ENCODE results near the gene KCNQ2.
"Not testable (repeated sequence)": the region's sequence is repeated elsewhere in the genome, so short reads cannot be mapped to it uniquely, and the experiment has no call there.

KCNQ2 gene

DNA sequence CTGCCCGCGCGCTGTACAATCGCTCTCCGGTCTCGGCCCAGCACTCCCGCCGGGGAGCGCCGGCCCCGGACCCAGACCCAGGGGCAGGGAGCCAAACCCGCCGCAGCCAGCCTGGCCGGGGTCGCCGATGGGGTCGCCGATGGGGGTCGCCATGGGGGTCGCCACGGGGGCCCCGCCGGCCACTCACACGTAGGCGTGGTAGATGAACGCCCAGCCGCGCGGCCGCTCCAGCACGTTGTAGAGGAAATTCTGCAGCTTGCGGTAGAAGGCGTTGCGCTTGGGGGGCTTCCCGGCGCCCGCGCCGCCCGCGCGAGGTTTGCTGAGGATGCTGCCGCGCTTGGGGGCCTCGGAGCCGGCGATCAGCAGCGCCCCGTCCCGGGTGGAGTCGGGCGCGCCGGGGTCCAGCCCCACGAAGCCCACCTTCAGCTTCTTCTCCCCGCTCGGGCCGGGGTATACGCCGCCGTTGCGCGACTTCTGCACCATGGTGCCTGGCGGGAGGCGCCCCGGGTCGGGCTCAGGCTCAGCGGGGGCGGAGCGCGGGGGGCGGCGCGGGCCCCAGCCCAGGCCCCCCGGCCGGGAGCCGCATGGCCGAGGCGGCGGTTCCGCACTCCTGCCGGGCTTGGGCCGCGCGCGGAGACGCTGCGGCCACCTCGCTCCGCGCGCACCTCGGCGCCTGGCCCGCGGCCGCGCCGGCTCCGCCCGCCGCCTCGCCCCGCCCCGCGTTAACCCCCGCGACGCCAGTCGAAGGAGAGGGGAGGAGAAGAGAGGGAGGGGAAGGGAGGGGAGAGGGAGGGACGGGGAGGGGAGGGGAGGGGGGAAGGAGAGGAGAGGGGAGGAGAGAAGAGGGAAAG lies at the start of gene KCNQ2:
Gene KCNQ2 (minus strand): TSS at position 675 of the 851 bp plus-strand sequence. CDS start 192 bp downstream, at position 483.
- no peak for DNase-seq (ENCODE audit: low spot score)

DNA sequence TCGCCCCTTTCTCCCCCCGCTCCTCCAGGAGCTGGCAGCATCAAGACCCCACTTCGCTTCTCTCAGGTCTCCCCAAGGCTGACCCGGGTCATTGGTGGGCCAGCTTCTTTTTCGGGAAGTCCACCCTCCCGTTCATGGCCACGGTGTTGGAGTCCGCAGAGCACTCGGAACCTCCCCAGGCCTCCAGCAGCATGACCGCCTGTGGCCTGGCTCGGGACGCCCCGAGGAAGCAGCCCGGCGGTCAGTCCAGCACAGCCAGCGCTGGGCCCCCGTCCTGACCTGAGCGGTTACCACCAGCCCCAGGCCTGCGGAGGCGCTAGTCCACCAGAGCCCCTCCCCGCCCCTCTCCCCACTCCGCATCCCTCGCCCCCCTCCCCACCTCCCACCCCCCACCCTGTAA lies 49.1 kb upstream of the KCNQ2 start:
- no peak for DNase-seq (ENCODE audit: low spot score)

DNA sequence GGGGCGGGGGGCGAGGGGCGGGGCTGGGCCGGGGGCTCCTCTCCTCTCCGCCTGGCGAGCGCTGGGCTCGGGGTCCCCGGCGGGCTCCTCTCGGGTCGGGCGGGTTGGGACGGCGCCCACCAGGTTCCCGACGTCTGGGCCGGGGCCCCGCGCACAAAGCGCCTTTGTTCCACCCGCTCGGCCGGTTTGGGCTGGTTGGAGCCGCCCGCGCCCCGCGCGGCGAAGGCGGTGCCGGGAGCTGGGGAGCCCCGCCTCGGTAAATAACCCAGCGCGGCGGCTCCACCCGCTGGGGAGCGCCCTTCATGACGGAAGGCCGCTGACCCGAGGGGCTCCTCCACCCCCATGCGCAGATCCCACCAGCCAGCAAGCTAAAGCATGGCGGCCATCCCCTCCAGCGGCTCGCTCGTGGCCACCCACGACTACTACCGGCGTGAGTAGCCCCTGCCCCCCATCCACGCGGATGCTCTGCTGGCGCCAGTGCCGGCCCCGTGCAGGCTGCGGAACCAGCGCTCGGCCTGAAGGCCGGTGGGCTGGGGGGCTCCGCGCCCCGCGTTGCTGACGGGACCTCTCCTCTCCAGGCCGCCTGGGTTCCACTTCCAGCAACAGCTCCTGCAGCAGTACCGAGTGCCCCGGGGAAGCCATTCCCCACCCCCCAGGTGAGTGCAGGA lies 48.6 kb upstream of the KCNQ2 start:
- DNase-seq (ENCODE audit: low spot score): peak; percentile 75

DNA sequence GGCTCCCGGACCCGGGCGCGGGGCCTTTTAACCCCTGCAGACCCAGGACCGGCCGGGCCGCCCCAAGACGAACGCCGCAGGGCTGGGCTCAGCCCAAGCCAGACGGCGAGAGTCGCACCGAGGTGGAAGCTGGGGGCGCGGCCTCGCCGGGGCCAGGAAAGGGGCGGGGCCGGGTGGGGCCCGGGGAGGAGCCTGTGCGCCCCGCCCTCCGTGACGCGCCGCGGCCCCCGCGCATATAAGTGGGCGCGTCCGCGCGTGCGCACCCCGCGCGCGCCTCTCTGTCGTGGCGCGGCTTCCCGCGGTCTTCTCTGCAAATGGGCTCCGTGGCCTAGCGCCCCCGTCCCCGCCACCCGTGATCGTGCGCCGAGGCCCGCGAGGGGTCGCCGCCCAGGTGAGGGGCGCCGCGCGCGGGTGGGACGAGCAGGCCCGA lies 48.1 kb upstream of the KCNQ2 start, which contains the start of gene PPDPF:
Gene PPDPF (plus strand): TSS at position 262 of the 430 bp plus-strand sequence. CDS start 544 bp downstream, outside the sequence.
- DNase-seq (ENCODE audit: low spot score): peak; percentile 82

DNA sequence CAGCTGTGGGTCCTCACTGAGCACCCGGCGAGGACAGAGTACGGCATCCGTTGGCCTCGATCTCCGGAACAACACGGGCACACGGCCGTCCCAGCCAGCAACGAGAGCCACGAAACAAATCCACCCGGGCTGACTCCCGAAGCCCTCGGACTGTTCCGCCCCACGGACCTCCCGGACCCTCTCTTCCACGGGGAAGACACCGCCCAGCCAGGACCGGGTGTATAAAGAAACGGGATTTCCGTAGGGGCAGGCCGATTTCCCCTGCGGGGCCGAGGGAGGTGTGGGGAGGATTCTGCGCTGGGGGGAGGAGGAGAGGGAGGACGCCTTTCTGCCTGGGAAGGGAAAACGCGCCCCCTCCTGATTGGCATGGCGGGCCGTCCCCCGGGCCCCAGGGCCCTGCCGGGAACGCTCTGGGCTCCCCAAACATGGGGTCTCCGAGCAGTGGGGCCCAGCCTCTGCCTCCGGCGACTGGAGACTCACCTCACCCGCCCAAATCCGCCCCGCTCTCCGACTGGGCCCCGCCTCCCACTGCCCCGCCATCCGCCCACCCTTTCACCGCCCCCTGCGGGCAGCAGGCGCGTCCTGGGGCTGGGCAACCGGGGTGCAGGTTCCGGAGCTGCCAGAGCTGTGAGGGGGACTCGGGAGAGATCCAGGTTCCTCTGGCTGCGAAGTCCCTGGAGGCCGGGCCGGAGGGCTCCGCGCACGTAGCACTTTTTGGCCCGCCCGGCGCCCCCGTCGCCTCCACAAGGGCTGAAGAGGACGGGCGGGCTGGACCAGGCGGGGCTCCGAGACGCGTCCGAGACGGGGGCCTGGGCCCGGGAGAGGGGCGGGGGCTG lies 47.4 kb upstream of the KCNQ2 start:
- DNase-seq (ENCODE audit: low spot score): peak; percentile 65

DNA sequence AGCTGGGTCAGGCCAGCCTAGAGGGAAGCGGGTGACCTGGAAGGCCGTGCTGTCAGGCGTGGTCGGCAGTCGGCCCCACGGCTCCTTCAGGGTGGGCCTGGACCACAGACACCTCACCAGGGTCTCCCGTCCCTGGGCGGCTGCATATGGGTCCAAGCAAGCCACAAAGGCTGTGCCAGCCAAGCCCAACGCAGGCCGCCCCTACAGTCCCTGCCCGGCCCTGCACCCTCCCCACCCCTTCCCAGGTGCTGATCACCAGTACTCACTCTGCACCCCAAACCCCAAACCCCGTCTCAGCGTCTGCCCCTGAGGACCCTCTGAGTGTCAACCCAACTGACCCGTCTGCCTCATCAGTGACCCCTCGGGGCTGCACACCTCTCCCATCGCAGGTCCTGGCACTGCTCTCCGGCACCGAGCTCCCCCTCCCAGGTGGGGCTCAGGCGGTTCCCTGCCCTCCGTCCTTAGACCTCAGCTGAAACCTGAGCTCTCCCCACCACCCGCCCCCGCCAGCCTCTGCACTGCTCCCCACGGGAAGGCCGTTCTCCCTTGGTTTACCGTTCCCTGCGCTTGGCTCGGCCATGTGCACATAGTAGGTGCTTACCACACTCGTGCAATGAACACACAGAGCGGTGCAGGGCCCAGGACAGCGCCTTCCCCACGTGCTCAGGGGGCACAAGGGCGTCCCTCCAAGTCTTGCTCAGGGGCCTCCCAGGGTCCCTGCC lies 46.7 kb upstream of the KCNQ2 start:
- DNase-seq (ENCODE audit: low spot score): no peak

DNA sequence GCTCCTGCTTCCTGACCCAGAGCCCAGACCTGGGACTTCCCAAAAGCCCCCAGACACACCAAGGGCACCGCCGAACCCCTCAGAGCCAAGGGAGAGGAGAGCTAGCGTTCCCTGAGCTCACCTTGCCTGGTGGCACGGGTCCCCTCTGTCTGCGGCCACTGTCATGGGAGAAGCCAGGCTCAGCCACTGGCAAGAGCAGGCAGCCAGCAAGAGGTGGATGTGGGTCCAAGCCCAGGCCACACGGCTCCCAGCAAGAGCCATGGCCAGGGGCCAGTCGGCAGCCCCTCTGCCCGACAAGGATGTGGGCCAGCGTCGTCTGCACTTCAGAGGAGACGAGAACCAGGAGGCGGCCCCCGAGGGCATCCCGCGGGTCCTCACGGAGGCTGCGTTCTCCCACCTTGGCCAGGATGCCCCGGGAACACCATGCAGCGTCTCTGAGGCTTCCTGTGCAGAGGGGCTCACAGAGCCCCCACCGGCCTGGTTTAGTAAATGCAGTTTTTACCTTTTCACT lies 46.0 kb upstream of the KCNQ2 start:
- DNase-seq (ENCODE audit: low spot score): no peak

DNA sequence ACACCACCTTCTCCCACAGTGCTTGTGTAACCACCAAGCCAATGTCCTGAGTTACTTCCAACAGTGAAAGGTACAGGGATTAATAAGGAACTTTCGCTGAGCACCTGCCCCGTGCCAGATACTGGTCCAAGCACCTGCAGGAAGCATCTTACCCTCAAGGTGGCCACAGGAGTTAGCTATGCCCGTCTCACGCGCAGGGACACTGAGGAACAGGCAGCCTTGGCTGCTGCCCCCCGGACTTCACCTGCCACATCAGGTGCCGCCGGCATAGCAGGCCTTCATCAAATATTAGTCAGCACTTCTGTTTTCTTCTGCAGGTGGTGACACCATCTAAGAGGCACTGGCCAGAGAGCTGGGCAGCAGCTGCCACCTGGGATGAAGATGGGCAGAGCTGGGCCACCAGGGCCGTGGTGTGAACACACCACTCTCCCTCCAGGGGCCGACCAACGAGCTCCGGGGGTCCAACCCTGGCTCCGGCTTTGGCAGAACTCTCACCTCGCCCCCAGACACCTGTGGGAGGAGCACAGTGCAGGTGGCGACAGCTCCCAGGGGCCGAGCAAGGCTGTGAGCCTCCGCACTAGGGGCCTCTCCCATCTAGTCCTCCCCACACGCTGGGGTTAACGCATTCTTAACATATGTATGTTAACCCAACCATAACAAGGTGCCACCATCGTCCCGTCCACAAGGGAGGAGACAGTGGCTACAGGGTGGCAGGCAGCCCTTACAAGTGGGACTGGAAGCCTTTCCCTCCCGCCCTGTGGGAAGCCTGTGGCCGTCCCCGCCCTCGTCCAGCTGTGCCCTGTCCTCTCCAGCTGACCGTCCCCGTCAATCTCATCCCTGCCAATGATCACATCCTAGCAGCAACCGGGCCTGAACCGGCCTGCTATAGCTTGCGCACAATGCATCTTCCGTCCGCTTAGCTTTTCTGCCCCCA lies 45.2 kb upstream of the KCNQ2 start:
- no peak for DNase-seq (ENCODE audit: low spot score)

DNA sequence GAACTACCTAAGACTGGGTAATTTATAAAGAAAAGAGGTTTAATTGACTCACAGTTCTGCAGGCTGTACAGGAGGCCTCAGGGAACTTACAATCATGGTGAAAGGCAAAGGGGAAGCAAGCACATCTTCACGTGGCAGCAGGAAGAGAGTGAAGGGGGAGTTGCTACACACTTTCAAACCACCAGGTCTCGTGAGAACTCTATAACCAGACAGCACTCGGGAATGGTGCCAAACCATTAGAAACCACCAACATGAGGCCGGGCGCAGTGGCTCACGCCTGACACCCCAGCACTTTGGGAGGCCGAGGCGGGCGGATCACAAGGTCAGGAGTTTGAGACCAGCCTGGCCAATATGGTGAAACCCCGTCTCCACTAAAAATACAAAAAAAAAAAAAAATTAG lies 42.1 kb upstream of the KCNQ2 start:
- not testable (repeated sequence) for DNase-seq (ENCODE audit: low spot score)

DNA sequence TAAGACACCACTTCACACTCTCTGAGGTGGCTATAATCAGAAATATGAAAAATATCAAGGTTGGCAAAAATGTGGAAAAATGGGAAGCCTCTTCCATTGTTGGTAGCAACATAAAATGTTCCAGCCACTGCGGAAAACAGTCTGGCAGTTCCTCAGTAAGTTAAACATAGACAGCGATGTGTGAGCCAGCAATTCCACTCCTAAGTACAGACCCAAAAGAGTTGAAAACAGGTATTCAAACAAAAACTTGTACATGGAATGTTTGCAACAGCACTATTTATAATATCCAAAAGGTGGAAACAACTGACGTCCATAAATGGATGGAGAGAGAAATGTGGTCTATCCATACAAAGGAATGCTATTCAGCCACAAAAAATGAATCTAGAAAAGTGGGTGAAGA lies 40.8 kb upstream of the KCNQ2 start:
- no peak for DNase-seq (ENCODE audit: low spot score)

DNA sequence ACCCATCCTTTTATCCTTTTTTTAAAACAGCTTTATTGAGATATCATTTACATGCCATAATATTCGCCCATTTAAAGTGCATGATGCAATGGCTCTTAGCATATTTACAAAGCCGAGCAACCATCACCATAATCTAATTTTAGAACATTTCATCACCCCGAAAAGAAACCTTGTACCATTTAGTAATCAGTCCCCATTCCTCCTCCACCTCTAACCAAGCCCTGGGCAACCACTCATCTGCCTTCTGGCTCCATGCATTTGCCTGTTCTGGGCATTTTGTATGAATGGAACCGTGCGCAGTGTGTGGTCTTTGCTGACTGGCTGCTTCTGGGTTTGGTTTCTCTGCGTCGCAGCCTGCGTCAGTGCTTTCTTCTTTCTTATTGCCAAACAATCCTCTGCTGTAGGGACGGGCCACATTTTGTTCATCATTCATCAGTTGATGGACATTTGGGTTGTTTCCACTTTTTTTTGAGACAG lies 36.7 kb upstream of the KCNQ2 start:
- no peak for DNase-seq (ENCODE audit: low spot score)

DNA sequence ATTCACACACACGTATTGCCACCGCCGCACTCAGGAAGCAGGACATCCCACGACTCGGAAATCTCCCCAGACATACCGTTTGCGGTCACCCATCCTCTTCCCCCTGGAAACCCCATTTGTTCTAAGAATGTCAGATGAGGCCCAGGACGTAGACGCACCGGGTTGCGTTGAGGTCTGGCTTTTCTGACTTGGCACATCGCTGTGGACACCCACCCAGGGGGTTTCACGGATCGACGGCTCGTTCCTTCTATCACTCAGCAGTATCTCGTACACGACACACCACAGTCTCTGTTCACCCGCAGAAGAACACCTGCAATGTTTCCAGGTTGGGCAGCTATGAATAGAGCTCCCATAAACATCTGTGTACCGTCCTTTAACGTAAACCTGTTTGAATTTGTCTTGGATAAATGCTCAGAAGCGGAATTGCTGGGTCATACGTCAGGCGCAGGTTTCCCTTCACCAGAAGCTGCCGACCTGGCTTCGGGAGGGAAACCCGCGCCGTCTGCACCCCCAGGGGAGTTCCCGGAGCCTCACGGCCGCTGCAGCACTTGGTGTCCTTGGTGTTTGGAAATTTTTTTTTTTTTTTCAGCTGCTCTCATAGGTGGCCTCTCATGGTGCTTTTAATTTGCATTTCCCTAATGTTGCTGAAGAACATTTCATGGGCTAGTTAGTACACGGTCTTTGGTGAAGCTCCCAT lies 35.8 kb upstream of the KCNQ2 start:
- DNase-seq (ENCODE audit: low spot score): no peak

DNA sequence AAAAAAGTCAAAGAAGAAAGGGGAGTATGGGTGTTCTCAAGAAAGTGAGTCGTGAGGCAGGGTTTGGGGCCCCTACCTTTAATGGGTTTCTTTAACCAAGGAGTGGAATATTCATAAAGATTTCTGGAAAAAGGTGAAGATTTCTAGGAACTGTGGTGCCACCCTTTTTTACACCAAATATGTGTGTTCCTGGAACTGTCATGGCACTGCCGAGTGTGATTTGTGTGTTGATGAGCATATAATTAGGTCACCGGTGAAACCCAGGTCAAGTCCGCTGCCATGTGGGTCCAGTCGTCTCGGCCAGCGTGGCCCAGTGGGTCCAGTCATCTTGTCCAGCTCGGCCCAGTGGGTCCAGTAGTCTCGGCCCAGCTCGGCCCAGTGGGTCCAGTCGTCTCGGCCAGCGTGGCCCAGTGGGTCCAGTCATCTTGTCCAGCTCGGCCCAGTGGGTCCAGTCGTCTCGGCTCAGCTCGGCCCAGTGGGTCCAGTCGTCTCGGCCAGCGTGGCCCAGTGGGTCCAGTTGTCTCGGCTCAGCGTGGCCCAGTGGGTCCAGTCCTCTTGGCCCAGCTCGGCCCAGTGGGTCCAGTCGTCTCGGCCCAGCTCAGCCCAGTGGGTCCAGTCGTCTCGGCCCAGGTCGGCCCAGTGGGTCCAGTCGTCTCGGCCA lies 34.8 kb upstream of the KCNQ2 start:
- no peak for DNase-seq (ENCODE audit: low spot score)

DNA sequence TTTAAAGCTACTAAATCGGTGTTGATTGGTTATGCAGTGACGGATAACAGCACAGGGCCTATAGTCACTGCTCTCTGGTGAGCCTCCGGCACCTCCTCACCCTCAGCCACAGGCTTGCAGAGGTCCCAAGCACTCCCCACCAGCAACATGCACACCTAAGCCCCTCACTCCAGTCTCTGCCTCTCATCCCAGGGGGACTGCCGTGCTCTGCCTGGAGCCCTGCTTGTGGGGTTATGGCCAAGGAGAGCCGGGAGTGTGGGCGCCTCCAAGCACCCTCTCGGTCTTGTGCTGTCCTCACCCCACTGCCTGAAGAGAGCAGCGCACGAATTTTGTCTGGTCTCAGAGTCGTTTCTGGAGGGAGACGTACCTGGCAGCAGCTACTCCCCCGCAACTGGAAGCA lies 33.3 kb upstream of the KCNQ2 start:
- DNase-seq (ENCODE audit: low spot score): no peak

DNA sequence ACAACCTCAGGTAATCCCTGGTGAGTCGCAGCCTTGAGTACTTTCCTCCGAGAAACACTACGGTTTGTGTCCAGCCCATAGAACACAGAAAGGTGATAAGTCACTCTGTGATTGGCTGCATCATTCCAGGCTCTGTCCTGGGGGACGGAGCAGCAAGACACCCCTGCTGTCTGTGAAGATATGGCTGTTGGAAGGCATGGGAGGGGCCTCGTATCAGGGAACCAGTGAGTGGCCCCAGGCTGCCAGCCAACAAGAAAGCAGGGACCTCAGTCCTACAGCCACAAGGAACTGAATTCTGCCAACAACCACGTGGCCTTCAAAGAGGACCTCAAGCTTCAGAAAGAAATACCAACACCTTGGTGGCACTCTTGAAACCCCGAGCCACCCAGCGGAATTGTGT lies 32.8 kb upstream of the KCNQ2 start:
- DNase-seq (ENCODE audit: low spot score): no peak

DNA sequence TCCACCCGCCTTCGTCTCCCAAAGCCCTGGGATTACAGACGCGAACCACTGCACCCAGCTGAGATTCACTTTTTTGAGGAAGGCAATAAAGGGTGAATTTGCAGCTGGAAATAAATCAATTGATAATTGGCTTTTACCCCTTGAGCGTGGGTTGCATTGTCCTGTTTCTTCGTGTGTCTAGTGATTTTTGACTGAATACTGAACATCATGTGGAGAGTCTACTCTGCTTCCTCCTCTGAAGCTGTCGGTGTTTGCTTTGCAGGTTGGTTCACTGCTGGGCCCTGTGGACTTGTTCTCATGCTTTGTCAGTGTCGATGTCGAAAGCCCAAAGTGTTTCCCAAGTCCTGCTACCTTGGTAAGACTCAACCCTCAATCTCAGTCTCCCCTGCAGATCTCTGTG lies 32.2 kb upstream of the KCNQ2 start:
- no peak for DNase-seq (ENCODE audit: low spot score)

DNA sequence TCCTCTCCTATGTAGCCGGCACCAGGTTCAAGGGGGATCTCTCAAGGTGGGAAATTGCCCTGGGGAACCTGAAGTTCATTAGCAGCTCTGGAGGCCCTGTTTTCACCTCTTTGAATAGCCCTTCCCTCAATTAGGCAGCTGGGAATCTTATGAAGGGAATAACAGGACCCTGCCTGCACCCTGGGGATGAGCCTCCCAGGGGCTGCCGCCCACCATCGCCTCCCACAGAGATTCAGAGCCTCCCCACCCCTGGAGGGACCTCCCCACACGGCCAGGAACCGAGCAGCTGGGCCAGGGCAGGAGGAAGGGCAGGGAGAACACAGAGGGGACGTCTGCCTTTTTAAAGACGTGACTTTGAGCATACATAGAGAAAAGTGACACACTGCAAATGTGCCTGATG lies 31.1 kb upstream of the KCNQ2 start:
- DNase-seq (ENCODE audit: low spot score): no peak

DNA sequence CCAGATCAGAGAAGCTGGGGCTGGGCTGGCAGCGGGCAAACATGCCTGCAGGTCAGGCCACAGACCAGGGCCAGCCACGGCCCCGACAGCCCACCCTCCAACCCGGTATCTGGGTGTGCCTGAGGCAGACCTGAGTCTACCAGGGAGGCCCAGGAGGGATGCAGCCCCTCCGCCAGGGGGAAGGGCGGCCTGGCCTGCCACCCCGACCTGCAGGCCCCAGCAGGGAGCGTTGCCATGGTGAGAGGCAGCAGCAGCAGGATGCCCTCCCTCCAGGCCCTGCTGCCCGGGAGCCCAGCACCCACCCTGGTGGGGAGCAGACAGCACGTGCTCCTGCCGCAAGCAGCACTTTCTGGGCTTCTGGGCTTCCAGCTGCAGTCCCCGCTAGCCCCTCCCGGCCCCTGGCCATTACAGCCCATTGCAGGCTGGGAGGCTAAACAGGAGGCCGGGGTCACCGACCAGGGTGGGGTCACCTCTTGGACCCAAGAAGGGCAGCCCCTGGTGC lies 30.3 kb upstream of the KCNQ2 start:
- DNase-seq (ENCODE audit: low spot score): no peak

All from NAMALWA (cell line).